Endothelial cell of umbilical vein (primary cell): ENCODE results near the gene ANAPC5. TPM values are rescaled to one million over a fixed set of nuclear protein-coding genes. Genes with fewer than 3 reads are reported as not detected.
A peak's percentile ranks its signal among the peaks of the same experiment; 100 is the strongest.

Source experiments
- BruUV-seq: library from RNA; stranded (reverse); fragments of 400-500 nt; replicated peaks from 2 replicates; lab custom pipeline; 2021; lab: Mats Ljungman, UMichigan
- CTCF ChIA-PET: fragments of 300-600, 350-600 bp; sonication (Branson Sonifier 250); formaldehyde crosslinking; loops from one replicate; lab custom pipeline; 2021; ENCODE audit warnings: antibody characterized with exemption, inconsistent platforms; lab: Charles Lee
- POLR2A ChIA-PET: fragments of 300-600, 350-600 bp; sonication (Branson Sonifier 250); formaldehyde crosslinking; loops from one replicate; lab custom pipeline; 2021; ENCODE audit warnings: antibody characterized with exemption, inconsistent platforms; lab: Charles Lee
- DNase-seq: peaks from one replicate; pipeline ENCODE4 v3.0.0-alpha.2; 2011; ENCODE audit warnings: low read depth, low spot score
- FAIRE-seq: peaks from 2 replicates; lab custom pipeline; 2011; peaks lifted over from hg19 to GRCh38; lab: Jason Lieb, UNC
- H2AFZ ChIP-seq: 2 replicates; pipeline ENCODE4 v1.6.0; 2012; ENCODE audit warnings: low read depth, low read length, control low read depth, inconsistent platforms
- H3K27ac ChIP-seq: 2 replicates; pipeline ENCODE4 v1.5.1; 2011; ENCODE audit warnings: low read depth, mild to moderate bottlenecking, control low read depth, low read length, moderate library complexity; ENCODE audit not compliant: insufficient read depth
- H3K27me3 ChIP-seq, 2 experiments: 2 replicates each; pipeline versions ENCODE4 v1.6.0 to v1.6.1; 2011; ENCODE audit warnings: low read length in 2 of 2, mixed read lengths in 1 of 2; ENCODE audit not compliant: control insufficient read depth in 2 of 2, insufficient read depth in 2 of 2
- H3K36me3 ChIP-seq, 2 experiments: 2 replicates in 1 of 2; 3 replicates in 1 of 2; pipeline ENCODE4 v1.5.1; 2011; ENCODE audit warnings: low read length in 2 of 2, mild to moderate bottlenecking in 1 of 2, moderate library complexity in 1 of 2; ENCODE audit not compliant: control insufficient read depth in 2 of 2, insufficient read depth in 2 of 2; ENCODE audit errors: extremely low read depth in 1 of 2
- H3K4me1 ChIP-seq: 3 replicates; pipeline ENCODE4 v1.5.1; 2011; ENCODE audit warnings: mild to moderate bottlenecking, low read length; ENCODE audit not compliant: control insufficient read depth, insufficient read depth; ENCODE audit errors: extremely low read depth
- H3K4me2 ChIP-seq: 2 replicates; pipeline ENCODE4 v1.6.1; 2011; ENCODE audit warnings: low read length, control low read depth, mixed read lengths; ENCODE audit not compliant: insufficient read depth
- H3K4me3 ChIP-seq, 3 experiments: fragments of 200-600 bp in 1 of 3; sonication (generic), shearing (Covaris generic) in 1 of 3; replicated peaks in 1 of 3; 2 replicates each; pipeline ENCODE4 v1.5.1; 2011 to 2016; ENCODE audit warnings: control low read depth in 3 of 3, low read length in 3 of 3, mild to moderate bottlenecking in 2 of 3, inconsistent platforms in 1 of 3, low read depth in 1 of 3, moderate library complexity in 1 of 3; ENCODE audit not compliant: insufficient read depth in 1 of 3
- H3K79me2 ChIP-seq: 2 replicates; pipeline ENCODE4 v1.6.0; 2012; ENCODE audit warnings: low read length, inconsistent platforms; ENCODE audit not compliant: control insufficient read depth, insufficient read depth
- H3K9ac ChIP-seq: replicated peaks from 2 replicates; pipeline ENCODE3; 2011; ENCODE audit warnings: low read length, control low read depth; ENCODE audit not compliant: insufficient read depth; ENCODE audit errors: extremely low read depth
- H3K9me1 ChIP-seq: replicated peaks from 3 replicates; pipeline ENCODE4 v1.6.0; 2011; ENCODE audit warnings: mild to moderate bottlenecking, low read length; ENCODE audit not compliant: control insufficient read depth, insufficient read depth; ENCODE audit errors: extremely low read depth
- H3K9me3 ChIP-seq: replicated peaks from 2 replicates; pipeline ENCODE4 v1.5.1; 2012; ENCODE audit warnings: low read length, inconsistent platforms; ENCODE audit not compliant: control insufficient read depth, insufficient read depth
- H4K20me1 ChIP-seq: replicated peaks from 2 replicates; pipeline ENCODE3; 2011; ENCODE audit warnings: mild to moderate bottlenecking, low read length; ENCODE audit not compliant: control insufficient read depth, insufficient read depth; ENCODE audit errors: extremely low read depth
- CTCF ChIP-seq, 2 donors: IDR thresholded peaks; 1 replicate in 1 of 2; 2 replicates in 1 of 2; pipeline ENCODE4 v1.5.1; 2011; ENCODE audit warnings: low read length in 2 of 2, mild to moderate bottlenecking in 2 of 2, moderate library complexity in 2 of 2, control low read depth in 1 of 2, inconsistent platforms in 1 of 2, low read depth in 1 of 2; ENCODE audit not compliant: insufficient read depth in 1 of 2; ENCODE audit errors: extremely low read depth in 1 of 2
- EZH2 ChIP-seq: IDR thresholded peaks from 2 replicates; pipeline ENCODE4 v1.6.1; 2012; ENCODE audit warnings: borderline replicate concordance, low read depth, mild to moderate bottlenecking, moderate library complexity, low read length, inconsistent platforms; ENCODE audit not compliant: severe bottlenecking
- FOS ChIP-seq: IDR thresholded peaks from 2 replicates; pipeline ENCODE4 v1.6.1; 2011; ENCODE audit warnings: mild to moderate bottlenecking, low read length, moderate library complexity, borderline replicate concordance; ENCODE audit not compliant: insufficient read depth
- GATA2 ChIP-seq: IDR thresholded peaks from 2 replicates; pipeline ENCODE4 v1.7.0; 2011; ENCODE audit warnings: low read depth, mild to moderate bottlenecking, moderate library complexity, mixed read lengths, low read length; ENCODE audit not compliant: insufficient read length, insufficient read depth
- JUN ChIP-seq: IDR thresholded peaks from 2 replicates; pipeline ENCODE4 v1.6.1; 2011; ENCODE audit warnings: borderline replicate concordance, low read depth; ENCODE audit not compliant: insufficient read length, insufficient read depth
- MYC ChIP-seq: IDR thresholded peaks from one replicate; pipeline ENCODE4 v1.6.1; 2011; ENCODE audit warnings: mild to moderate bottlenecking, low read depth, low read length
- POLR2A ChIP-seq: IDR thresholded peaks from 2 replicates; pipeline ENCODE4 v1.6.1; 2012; ENCODE audit warnings: low read depth, mild to moderate bottlenecking, control low read depth, low read length
- POLR2AphosphoS5 ChIP-seq: IDR thresholded peaks from 2 replicates; pipeline ENCODE4 v1.6.1; 2012; ENCODE audit warnings: low read depth, mild to moderate bottlenecking, control low read depth, low read length, moderate library complexity; ENCODE audit not compliant: insufficient read depth
- dilution Hi-C: fragments of 300-500 bp; cut with MboI; formaldehyde crosslinking; loops from one replicate; pipeline ENCODE4 v1.15.0; 2019; ENCODE audit warnings: low sequenced_read_pairs; ENCODE audit not compliant: extremely low pct_ligation_motif_present
- intact Hi-C: fragments of 100-400 bp; cut with micrococcal nuclease; formaldehyde crosslinking; loops from one replicate; pipeline ENCODE4 v1.10.0; 2022
- polyA plus RNA-seq, 4 experiments: library from polyadenylated mRNA; depleted of rRNA in 3 of 4; stranded (reverse) in 3 of 4; unstranded in 1 of 4; fragments of >200 nt; gene quantifications; 2 replicates each; pipeline versions ENCODE4 v1.2.1 to v1.2.3, GENCODE V29; 2011 to 2012; ENCODE audit warnings: missing spikeins in 1 of 4
- total RNA-seq: library from RNA; stranded (reverse); gene quantifications from 2 replicates; pipeline ENCODE4 v1.2.3, GENCODE V29; 2021
- TF ChIP-seq, protein P1 (sequence below): IDR thresholded peaks from 2 replicates; pipeline ENCODE4 v1.6.1; 2011; ENCODE audit not compliant: insufficient read depth, insufficient read length

Gene ANAPC5
- total and polyA plus RNA-seq, 2 donors (not counting 3 experiments of a cell fraction or from before 2014, with no cell fraction given): 133 to 168 TPM

- H3K36me3 ChIP-seq: peaks cover 22 to 35% of the 10 kb centered on the region in 2 experiments
- DNase-seq: peak; percentile 75
- BruUV-seq: no TSS peak
- no peaks in the 10 kb centered on the region for H3K79me2 ChIP-seq
- dilution Hi-C loops (no loop called here), intact Hi-C loops (no loop called here)
- CTCF ChIA-PET: no interaction called here
- no peaks in the 10 kb centered on the region for H4K20me1 ChIP-seq
- H3K4me3 ChIP-seq: no peak overlapping the region
- H3K9ac ChIP-seq: no peak overlapping the region
- no peak overlapping the region for H2AFZ ChIP-seq
- FAIRE-seq: no peak
- TF ChIP-seq JUN (no peak), GATA2 (no peak), POLR2A (no peak), POLR2AphosphoS5 (no peak), MYC (no peak)
- TF ChIP-seq, protein P1, sequence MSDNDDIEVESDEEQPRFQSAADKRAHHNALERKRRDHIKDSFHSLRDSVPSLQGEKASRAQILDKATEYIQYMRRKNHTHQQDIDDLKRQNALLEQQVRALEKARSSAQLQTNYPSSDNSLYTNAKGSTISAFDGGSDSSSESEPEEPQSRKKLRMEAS: no peak
- no peaks in the 10 kb centered on the region for H3K9me3 ChIP-seq
- no peaks in the 10 kb centered on the region for H3K27me3 ChIP-seq
- H3K4me1 ChIP-seq: no peaks in the 10 kb centered on the region
- no peak overlapping the region for H3K4me2 ChIP-seq
- no peaks in the 10 kb centered on the region for H3K9me1 ChIP-seq
- no peak overlapping the region for H3K27ac ChIP-seq
- POLR2A ChIA-PET: no interaction called here
Observed at GRCh38 chr12:121326996-121327674, 25.1 kb downstream of the ANAPC5 start.

DNA sequence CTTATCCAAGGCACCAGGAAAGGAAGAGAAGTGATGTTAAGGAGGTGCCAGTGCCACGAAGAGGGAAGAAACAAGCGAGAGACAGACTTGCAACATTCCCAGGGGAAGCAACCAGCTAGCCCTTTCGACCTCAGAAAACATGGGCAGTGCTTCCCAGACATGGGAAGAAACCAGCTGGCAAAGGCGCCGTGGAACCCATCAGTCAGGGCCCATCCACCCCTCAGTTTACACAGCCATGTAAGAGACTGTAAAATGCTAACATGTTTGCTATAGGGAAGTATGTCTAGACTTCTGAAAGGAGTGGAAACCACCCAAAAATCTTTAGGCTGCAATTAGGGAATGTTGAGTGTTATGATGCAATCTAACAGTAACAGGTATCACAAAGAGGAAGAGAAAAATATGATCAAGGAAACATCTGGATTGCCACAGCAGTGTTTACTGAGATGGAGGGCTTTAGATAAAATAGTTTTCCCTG, 26.3 kb downstream of the ANAPC5 start:
- Histone ChIP-seq H3K27me3 (no peaks in the 10 kb centered on the region), H3K79me2 (no peaks in the 10 kb centered on the region), H2AFZ (no peak overlapping the region), H4K20me1 (no peaks in the 10 kb centered on the region), H3K9ac (no peak overlapping the region), H3K4me1 (no peaks in the 10 kb centered on the region), H3K9me1 (no peaks in the 10 kb centered on the region), H3K4me3 (no peak overlapping the region), H3K9me3 (no peaks in the 10 kb centered on the region), H3K4me2 (no peak overlapping the region), H3K36me3 (peaks cover 17 to 34% of the 10 kb centered on the region in 2 experiments), H3K27ac (peak overlapping the region; percentile 24)
- dilution Hi-C loops (no loop called here), intact Hi-C loops (no loop called here)
- ChIA-PET POLR2A (no interaction called here), CTCF (interaction anchor here (0.9 kb wide), 1 partner anchor 12 kb away, joined by 3 read pairs; no protein-coding TSS in a partner anchor)
- DNase-seq (peak; percentile 87), FAIRE-seq (no peak)
- BruUV-seq: no TSS peak
- TF ChIP-seq POLR2A: no peak
- no peak for TF ChIP-seq FOS
- TF ChIP-seq POLR2AphosphoS5: no peak
- no peak for TF ChIP-seq CTCF (IDR thresholded peaks at IDR 0.05; ENCODE audit: extremely low read depth in 1 of 2, insufficient read depth in 1 of 2, low read depth in 1 of 2, low read length in 2 of 2)
- no peak for TF ChIP-seq EZH2
- TF ChIP-seq, protein P1: no peak
- TF ChIP-seq MYC: no peak
- no peak for TF ChIP-seq JUN
- TF ChIP-seq GATA2: no peak
